ENCODE results near the gene CENATAC. TPM values are rescaled to one million over a fixed set of nuclear protein-coding genes. Genes with fewer than 3 reads are reported as not detected.
"Not testable (repeated sequence)": the region's sequence is repeated elsewhere in the genome, so short reads cannot be mapped to it uniquely, and the experiment has no call there.

Gene CENATAC
- 10 to 100 TPM; 43.4 to 47.1 TPM for total RNA-seq

DNA sequence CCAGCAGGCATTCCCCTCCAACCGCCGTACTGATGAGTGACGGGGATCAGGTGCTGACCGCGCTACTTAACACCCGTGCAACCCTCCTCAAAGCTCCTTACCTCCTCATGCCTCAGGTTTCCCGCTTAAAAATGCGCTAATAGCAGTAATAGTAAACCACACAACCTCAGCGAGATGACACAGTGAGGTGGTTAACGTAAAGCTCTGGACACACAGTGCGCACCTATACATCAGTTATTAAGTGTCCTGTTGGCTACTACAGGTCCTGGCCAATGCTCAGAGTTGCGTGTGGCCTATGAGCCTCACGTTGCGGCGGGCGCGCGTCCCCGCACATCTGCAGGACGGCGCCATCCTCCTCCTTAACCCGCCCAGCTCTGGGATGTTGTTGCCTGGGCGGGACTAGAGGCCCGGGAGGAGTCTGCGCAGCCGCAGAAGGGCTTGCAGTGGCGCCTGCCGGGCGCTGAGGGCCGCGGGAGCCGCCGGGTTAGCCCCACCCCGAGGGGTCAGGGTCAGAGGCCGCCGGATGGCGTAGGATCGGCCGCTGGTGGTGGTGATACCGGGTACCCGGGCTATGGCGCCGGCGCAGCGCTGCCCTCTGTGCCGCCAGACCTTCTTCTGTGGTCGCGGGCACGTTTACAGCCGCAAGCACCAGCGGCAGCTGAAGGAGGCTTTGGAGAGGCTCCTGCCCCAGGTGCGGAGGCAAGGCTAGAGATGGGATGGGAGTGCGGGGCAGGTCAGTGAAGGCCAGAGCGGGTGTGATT is at the start of gene CENATAC:
Gene CENATAC (plus strand): TSS at position 512 of the 761 bp plus-strand sequence. CDS start 60 bp downstream, at position 572.
- ATAC-seq, result peak; percentile 97
- Mint-ChIP-seq H3K36me3 (peaks cover 32% of the 10 kb centered on the region), H3K4me3 (peak within 1 kb of the TSS; percentile 97), H3K4me1 (peaks cover 33% of the 10 kb centered on the region), H3K27ac (peak within 1 kb of the TSS; percentile 97), H3K9me3 (ENCODE audit: low read depth) (no peaks in the 10 kb centered on the region), H3K27me3 (no peaks in the 10 kb centered on the region)
- CTCF ChIA-PET, result interaction anchor here (0.6 to 4.6 kb wide), 18 partner anchors 9 to 342 kb away, joined by 3 to 33 read pairs (median 4); partner anchors contain the start of genes BCL9L, CBL, DDX6 and DPAGT1
- DNase-seq, result peak; percentile 98

GRCh38 chr11:118953265-118953664 is 44.7 kb upstream of the CENATAC start:
- H3K27me3 Mint-ChIP-seq, result peaks cover 2% of the 10 kb centered on the region
- H3K4me3 Mint-ChIP-seq, result no peak overlapping the region
- H3K9me3 Mint-ChIP-seq (ENCODE audit: low read depth), result no peaks in the 10 kb centered on the region
- DNase-seq, result no peak
- no peaks in the 10 kb centered on the region for H3K36me3 Mint-ChIP-seq
- H3K27ac Mint-ChIP-seq, result no peak overlapping the region
- ATAC-seq, result no peak
- H3K4me1 Mint-ChIP-seq, result no peaks in the 10 kb centered on the region
- CTCF ChIA-PET, result interaction anchor here (7.7 kb wide), 1 partner anchor 264 kb away, joined by 52 read pairs; no protein-coding TSS in a partner anchor

- ATAC-seq; H3K4me3 Mint-ChIP-seq; H3K4me1 Mint-ChIP-seq; H3K27ac Mint-ChIP-seq; H3K9me3 Mint-ChIP-seq (ENCODE audit: low read depth); H3K36me3 Mint-ChIP-seq; H3K27me3 Mint-ChIP-seq; DNase-seq: not testable (repeated sequence)
- CTCF ChIA-PET, result interaction anchor here (0.7 to 7.7 kb wide), 2 partner anchors 23 to 265 kb away, joined by 6 to 52 read pairs; no protein-coding TSS in a partner anchor
Measured at GRCh38 chr11:118953976-118954375, 44.0 kb upstream of the CENATAC start.

DNA sequence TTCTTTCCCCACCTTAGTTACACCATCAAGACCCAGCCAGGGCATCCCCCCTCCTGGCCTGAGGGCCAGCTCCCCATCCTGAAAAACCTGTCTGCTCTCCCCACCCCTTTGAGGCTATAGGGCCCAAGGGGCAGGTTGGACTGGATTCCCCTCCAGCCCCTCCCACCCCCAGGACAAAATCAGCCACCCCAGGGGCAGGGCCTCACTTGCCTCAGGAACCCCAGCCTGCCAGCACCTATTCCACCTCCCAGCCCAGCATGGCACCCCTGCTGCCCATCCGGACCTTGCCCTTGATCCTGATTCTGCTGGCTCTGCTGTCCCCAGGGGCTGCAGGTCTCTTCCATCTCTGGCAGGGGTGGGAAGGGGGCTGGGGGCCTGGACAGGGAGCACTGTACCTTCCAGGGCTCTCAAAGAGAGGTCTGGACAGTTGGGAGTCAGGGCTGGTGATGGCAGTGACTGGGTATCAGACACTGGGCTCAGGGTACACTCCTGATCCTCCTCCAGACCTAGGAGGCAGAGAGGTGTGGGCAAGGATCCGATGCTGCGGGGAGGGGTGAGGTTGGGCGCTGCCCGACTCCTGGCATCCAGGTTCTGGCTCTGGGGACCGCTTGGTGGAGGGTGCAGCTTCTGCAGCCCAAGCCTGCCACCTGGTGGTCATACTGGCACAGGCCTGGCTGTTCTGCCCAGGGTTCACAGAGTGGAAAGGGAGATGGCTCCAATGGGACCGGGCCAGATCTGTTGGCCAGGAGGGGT is 41.7 kb upstream of the CENATAC start, which contains the start of gene UPK2:
Gene UPK2 (plus strand): TSS at position 205 of the 753 bp plus-strand sequence. CDS start 53 bp downstream, at position 258.
- DNase-seq (peak; percentile 90), ATAC-seq (peak; percentile 100)
- no peaks in the 10 kb centered on the region for H3K9me3 Mint-ChIP-seq (ENCODE audit: low read depth)
- H3K4me1 Mint-ChIP-seq, result no peaks in the 10 kb centered on the region
- H3K27me3 Mint-ChIP-seq, result peaks cover 2% of the 10 kb centered on the region
- H3K4me3 Mint-ChIP-seq, result no peak within 1 kb of the TSS
- no peaks in the 10 kb centered on the region for H3K36me3 Mint-ChIP-seq
- CTCF ChIA-PET, result interaction anchor here (0.6 to 7.7 kb wide), 26 partner anchors 9 to 363 kb away, joined by 3 to 52 read pairs (median 4); partner anchors contain the start of genes BCL9L and PHLDB1
- H3K27ac Mint-ChIP-seq, result no peak within 1 kb of the TSS

DNA sequence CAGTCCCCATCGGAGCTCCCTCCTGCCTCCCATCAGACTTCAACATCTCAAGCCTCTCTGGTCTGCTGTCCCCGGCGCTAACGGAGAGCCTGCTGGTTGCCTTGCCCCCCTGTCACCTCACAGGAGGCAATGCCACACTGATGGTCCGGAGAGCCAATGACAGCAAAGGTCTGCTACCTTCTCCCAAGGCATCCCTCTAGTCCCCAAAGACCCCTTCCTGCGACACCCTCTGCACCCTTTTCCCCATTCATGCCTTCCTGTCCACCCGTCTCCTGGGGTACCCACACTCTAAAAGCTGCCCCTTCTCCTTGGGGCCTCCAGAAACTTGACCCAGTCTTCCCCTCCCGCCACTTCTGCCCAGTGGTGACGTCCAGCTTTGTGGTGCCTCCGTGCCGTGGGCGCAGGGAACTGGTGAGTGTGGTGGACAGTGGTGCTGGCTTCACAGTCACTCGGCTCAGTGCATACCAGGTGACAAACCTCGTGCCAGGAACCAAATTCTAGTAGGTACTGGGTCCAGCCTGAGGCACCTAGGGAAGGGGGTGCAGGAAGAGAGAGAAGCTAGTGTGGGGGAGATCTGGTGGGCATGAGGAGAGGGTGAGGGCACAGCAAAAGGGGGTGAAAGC is 41.0 kb upstream of the CENATAC start:
- DNase-seq (no peak), ATAC-seq (no peak)
- no peaks in the 10 kb centered on the region for H3K4me1 Mint-ChIP-seq
- H3K36me3 Mint-ChIP-seq, result no peaks in the 10 kb centered on the region
- CTCF ChIA-PET, result interaction anchor here (0.7 to 7.7 kb wide), 26 partner anchors 8 to 364 kb away, joined by 3 to 52 read pairs (median 4); partner anchors contain the start of gene PHLDB1
- H3K9me3 Mint-ChIP-seq (ENCODE audit: low read depth), result no peaks in the 10 kb centered on the region
- no peak overlapping the region for H3K4me3 Mint-ChIP-seq
- no peak overlapping the region for H3K27ac Mint-ChIP-seq
- H3K27me3 Mint-ChIP-seq, result peaks cover 2% of the 10 kb centered on the region

GRCh38 chr11:118957549-118957948 is 40.4 kb upstream of the CENATAC start:
- CTCF ChIA-PET, result interaction anchor here (0.8 to 7.7 kb wide), 19 partner anchors 11 to 363 kb away, joined by 3 to 52 read pairs (median 4); partner anchors contain the start of gene PHLDB1
- Mint-ChIP-seq H3K4me3 (no peak overlapping the region), H3K4me1 (no peaks in the 10 kb centered on the region), H3K27ac (no peak overlapping the region), H3K36me3 (no peaks in the 10 kb centered on the region), H3K9me3 (ENCODE audit: low read depth) (no peaks in the 10 kb centered on the region), H3K27me3 (peaks cover 2% of the 10 kb centered on the region)
- DNase-seq, result no peak
- ATAC-seq, result no peak

- ATAC-seq (no peak), DNase-seq (no peak)
- no peaks in the 10 kb centered on the region for H3K36me3 Mint-ChIP-seq
- no peaks in the 10 kb centered on the region for H3K4me1 Mint-ChIP-seq
- CTCF ChIA-PET, result interaction anchor here (1.5 to 7.7 kb wide), 9 partner anchors 11 to 305 kb away, joined by 4 to 52 read pairs (median 10); no protein-coding TSS in a partner anchor
- H3K27ac Mint-ChIP-seq, result no peak overlapping the region
- H3K27me3 Mint-ChIP-seq, result peaks cover 2% of the 10 kb centered on the region
- no peak overlapping the region for H3K4me3 Mint-ChIP-seq
- H3K9me3 Mint-ChIP-seq (ENCODE audit: low read depth), result no peaks in the 10 kb centered on the region
Measured at GRCh38 chr11:118957968-118958367, 40.0 kb upstream of the CENATAC start.

- no peak overlapping the region for H3K4me3 Mint-ChIP-seq
- H3K27ac Mint-ChIP-seq, result no peak overlapping the region
- no peaks in the 10 kb centered on the region for H3K9me3 Mint-ChIP-seq (ENCODE audit: low read depth)
- ATAC-seq, result no peak
- H3K4me1 Mint-ChIP-seq, result no peaks in the 10 kb centered on the region
- no peaks in the 10 kb centered on the region for H3K36me3 Mint-ChIP-seq
- peaks cover 2% of the 10 kb centered on the region for H3K27me3 Mint-ChIP-seq
- CTCF ChIA-PET, result interaction anchor here (1.4 to 7.7 kb wide), 3 partner anchors 29 to 269 kb away, joined by 4 to 52 read pairs (median 6); no protein-coding TSS in a partner anchor
- DNase-seq, result no peak
Measured at GRCh38 chr11:118958577-118958976, 39.4 kb upstream of the CENATAC start.

DNA sequence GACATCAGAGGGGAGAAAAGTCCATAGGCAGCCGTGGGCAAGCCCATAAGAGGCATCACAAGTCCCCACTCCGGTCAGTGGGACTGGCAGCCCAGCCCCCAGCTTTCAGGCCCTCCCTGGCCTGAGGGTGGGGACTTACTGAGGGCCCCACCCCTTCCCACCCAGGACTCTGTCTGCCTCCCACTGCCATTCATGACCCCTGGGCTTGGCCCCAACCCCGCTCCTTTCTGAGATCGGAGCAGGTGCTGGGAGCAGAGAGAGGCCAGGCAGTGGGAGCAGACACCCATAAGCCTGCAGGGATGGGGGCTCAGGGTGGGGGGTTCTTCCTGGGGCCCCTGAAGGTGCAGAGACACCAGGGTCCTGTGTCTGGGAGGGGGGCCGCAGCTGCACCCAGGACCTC is 36.7 kb upstream of the CENATAC start:
- H3K36me3 Mint-ChIP-seq, result no peaks in the 10 kb centered on the region
- H3K9me3 Mint-ChIP-seq (ENCODE audit: low read depth), result no peaks in the 10 kb centered on the region
- no peak overlapping the region for H3K27ac Mint-ChIP-seq
- no peaks in the 10 kb centered on the region for H3K4me1 Mint-ChIP-seq
- CTCF ChIA-PET, result no interaction called here
- H3K4me3 Mint-ChIP-seq, result no peak overlapping the region
- DNase-seq (no peak), ATAC-seq (no peak)
- peaks cover 2% of the 10 kb centered on the region for H3K27me3 Mint-ChIP-seq

DNA sequence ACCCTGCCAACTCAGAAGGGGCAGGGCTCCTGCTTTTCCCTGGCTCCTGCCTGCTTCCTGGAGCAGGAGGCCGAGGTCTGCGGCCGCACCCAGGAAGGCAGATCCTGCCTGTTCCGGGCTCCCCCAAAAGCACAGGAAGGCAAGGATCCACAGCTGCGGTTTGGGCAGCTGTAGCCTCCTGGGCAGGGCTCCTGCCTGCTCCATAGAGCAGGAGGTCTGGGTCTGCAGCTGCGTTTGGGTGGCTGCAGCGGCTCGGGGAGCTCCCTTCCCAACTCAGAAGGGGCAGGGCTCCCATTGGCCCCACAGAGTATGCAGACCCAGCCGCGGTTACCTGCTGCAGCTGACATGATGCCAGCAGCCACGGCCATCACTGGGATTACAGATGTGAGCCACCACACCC is 36.3 kb upstream of the CENATAC start:
- CTCF ChIA-PET, result interaction anchor here (1.4 kb wide), 1 partner anchor 272 kb away, joined by 3 read pairs; no protein-coding TSS in a partner anchor
- DNase-seq (no peak), ATAC-seq (no peak)
- H3K4me3 Mint-ChIP-seq, result no peak overlapping the region
- H3K36me3 Mint-ChIP-seq, result no peaks in the 10 kb centered on the region
- no peak overlapping the region for H3K27ac Mint-ChIP-seq
- H3K27me3 Mint-ChIP-seq, result peaks cover 2% of the 10 kb centered on the region
- no peaks in the 10 kb centered on the region for H3K9me3 Mint-ChIP-seq (ENCODE audit: low read depth)
- H3K4me1 Mint-ChIP-seq, result no peaks in the 10 kb centered on the region

- H3K36me3 Mint-ChIP-seq; H3K4me1 Mint-ChIP-seq; H3K4me3 Mint-ChIP-seq; H3K27ac Mint-ChIP-seq; CTCF ChIA-PET; H3K9me3 Mint-ChIP-seq (ENCODE audit: low read depth); DNase-seq; ATAC-seq: not testable (repeated sequence)
- peaks cover 16% of the 10 kb centered on the region for H3K27me3 Mint-ChIP-seq
Measured at GRCh38 chr11:118969508-118969907, 28.4 kb upstream of the CENATAC start.

DNA sequence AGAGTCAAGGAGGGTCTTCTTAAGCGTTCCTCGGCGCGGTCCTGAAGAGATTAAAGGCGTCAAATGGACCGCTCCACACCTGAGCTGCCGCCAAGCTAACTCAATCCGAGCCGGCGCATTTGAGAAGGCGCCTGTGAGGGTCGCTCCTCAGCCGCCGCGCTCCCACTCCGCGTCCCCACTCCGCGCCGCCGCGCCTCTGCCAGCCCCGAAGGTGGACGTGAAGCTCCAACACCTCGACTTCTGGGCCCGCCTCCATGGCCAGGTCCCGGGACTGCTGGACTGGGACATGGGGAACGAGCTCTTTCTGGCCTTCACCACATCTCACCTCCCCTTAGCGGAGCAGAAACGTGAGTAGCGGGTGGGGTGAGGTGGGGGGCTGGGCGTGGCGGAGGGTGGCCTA is 26.3 kb upstream of the CENATAC start, which contains the start of gene FOXR1:
Gene FOXR1 (plus strand): TSS at position 116 of the 400 bp plus-strand sequence. CDS start 171 bp downstream, at position 287.
- Mint-ChIP-seq H3K9me3 (ENCODE audit: low read depth) (no peaks in the 10 kb centered on the region), H3K4me1 (no peaks in the 10 kb centered on the region), H3K27me3 (peaks cover 32% of the 10 kb centered on the region), H3K36me3 (no peaks in the 10 kb centered on the region), H3K27ac (no peak within 1 kb of the TSS), H3K4me3 (no peak within 1 kb of the TSS)
- no peak for DNase-seq
- CTCF ChIA-PET, result no interaction called here
- ATAC-seq, result no peak

All from activated CD8-positive, alpha-beta memory T cell treated with anti-CD3 and anti-CD28 coated beads, Interleukin-2, amount 10 ng/mL, durations not matched to agents 7 days and 5 days (primary cell).